NCI-H1417 (cell line): ENCODE results near the gene SPRR2E.

Experiments
- DNase-seq, 3 experiments: peaks; one replicate each; lab custom pipeline; 2025; lab: John Stamatoyannopoulos, UW

The SPRR2E gene

DNA sequence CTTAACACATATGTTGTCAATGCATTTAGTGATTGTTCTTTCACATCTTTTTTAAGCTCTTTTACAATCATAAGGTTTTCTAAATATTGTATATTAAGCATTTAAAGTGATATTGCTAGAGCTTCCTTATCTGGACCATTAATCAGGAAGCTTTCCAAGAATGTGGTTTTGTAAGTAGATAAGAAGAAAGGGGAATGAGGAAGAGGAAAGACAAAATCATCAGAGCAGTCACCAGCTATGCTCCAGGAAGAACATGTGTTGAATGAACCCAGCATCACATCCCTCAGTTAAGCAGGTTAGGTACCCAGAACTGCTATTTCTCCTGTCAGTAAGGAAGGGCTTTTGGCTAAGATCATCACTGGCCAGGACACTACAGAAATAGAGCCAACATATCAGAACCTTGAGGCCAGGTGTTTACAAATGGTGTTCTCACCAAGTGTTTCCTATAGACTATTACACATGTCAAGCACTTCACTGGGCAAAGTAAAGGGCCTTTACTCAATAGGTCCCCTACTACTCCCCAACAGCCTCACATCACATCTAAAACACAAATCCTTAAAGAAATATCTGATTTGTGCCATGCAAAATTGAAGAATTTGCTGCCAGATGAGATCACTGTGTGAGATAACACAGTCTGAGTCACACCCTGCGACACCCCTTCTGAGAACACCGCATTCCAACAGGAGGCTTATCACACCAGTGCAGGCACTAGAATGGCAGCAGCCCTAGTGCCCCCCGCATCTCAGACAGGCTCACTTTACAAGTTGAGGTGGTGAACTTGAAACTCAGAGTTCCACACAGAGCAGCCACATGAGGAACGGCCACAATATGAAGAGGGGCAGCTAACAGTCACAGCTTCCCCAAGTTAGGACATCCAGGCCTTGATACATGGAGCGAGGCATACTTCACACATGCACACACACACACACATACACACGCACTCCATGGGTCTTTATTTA is 35.2 kb downstream of the SPRR2E start:
- no peak for DNase-seq

GRCh38 chr1:153058154-153058553 is 36.2 kb downstream of the SPRR2E start:
- no peak for DNase-seq

GRCh38 chr1:153057375-153057774 is 37.0 kb downstream of the SPRR2E start, which contains the start of gene SPRR2A:
Gene SPRR2A, minus strand, starts transcription at chr1:153057512. Its CDS starts 777 bp downstream, at chr1:153056735.
- DNase-seq: no peak

DNA sequence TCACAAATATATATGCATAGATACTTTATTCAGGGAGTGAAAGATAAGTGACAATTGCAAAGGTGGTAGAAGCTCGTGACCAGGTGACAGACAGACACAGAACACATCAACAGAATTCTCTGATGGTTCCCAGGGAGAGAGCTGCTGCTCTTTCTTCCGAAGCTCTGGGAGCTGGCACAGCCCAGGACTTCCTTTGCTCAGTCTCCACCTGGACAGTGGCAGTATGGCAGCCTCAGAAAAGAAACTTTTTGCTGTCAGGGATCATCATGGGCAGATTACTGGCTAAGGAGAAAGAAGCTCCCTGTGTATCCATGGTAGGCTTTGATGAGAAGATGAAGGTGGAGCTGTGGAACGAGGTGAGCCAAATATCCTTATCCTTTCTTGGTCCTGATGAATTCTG is 38.2 kb downstream of the SPRR2E start:
- peak in 1 of 3 experiments; percentile 6 for DNase-seq

- DNase-seq: no peak
Measured at GRCh38 chr1:153049211-153049610, 45.1 kb downstream of the SPRR2E start.
